Neural cell (in vitro differentiated cells): ENCODE results near the gene CTDP1. TPM values are rescaled to one million over a fixed set of nuclear protein-coding genes. Genes with fewer than 3 reads are reported as not detected.

Experiments used
- H2AFZ ChIP-seq: fragments of 200-600, 300-800 bp; sonication (generic), shearing (Covaris generic); 2 replicates; pipeline ENCODE4 v1.6.0; 2014; ENCODE audit warnings: low read depth, mild to moderate bottlenecking, antibody characterized with exemption, low read length, moderate library complexity
- H3F3A ChIP-seq: fragments of 200-600 bp; shearing (Covaris generic); 2 replicates; pipeline ENCODE4 v1.6.1; 2016; ENCODE audit warnings: mild to moderate bottlenecking, moderate library complexity, mixed read lengths, antibody characterized with exemption, low read length; ENCODE audit not compliant: insufficient read depth, poor library complexity, severe bottlenecking
- H3K27ac ChIP-seq: fragments of 200-600, 300-800 bp; sonication (generic), shearing (Covaris generic); 2 replicates; pipeline ENCODE4 v1.5.1; 2014; ENCODE audit warnings: mild to moderate bottlenecking, low read length, moderate library complexity
- H3K27me3 ChIP-seq: fragments of 300-800, 200-600 bp; sonication (generic), shearing (Covaris generic); 2 replicates; pipeline ENCODE4 v1.6.0; 2014; ENCODE audit warnings: mild to moderate bottlenecking, low read depth, low read length, moderate library complexity; ENCODE audit not compliant: insufficient read depth
- H3K36me3 ChIP-seq: fragments of 300-800, 200-600 bp; sonication (generic), shearing (Covaris generic); 2 replicates; pipeline ENCODE4 v1.5.1; 2014; ENCODE audit warnings: mild to moderate bottlenecking, antibody characterized with exemption, low read length, moderate library complexity; ENCODE audit not compliant: insufficient read depth
- H3K4me2 ChIP-seq: fragments of 300-800, 200-600 bp; sonication (generic), shearing (Covaris generic); 2 replicates; pipeline ENCODE4 v1.6.0; 2014; ENCODE audit warnings: mild to moderate bottlenecking, low read length
- H3K4me3 ChIP-seq: fragments of 300-800, 200-600 bp; sonication (generic), shearing (Covaris generic); 2 replicates; pipeline ENCODE4 v1.5.1; 2014; ENCODE audit warnings: mild to moderate bottlenecking, low read length, moderate library complexity
- H3K79me2 ChIP-seq: fragments of 200-600 bp; shearing (Covaris generic); replicated peaks from 2 replicates; pipeline ENCODE4 v1.6.0; 2014; ENCODE audit warnings: mild to moderate bottlenecking, low read length, moderate library complexity; ENCODE audit not compliant: insufficient read depth
- H3K9ac ChIP-seq: fragments of 300-800, 200-600 bp; sonication (generic), shearing (Covaris generic); 2 replicates; pipeline ENCODE4 v1.6.1; 2016; ENCODE audit warnings: mild to moderate bottlenecking, low read length, mixed read lengths
- H3K9me2 ChIP-seq: fragments of 200-600 bp; shearing (Covaris generic); 2 replicates; pipeline ENCODE4 v1.6.1; 2016; ENCODE audit warnings: mild to moderate bottlenecking, low read length, mixed read lengths; ENCODE audit not compliant: insufficient read depth
- H3K9me3 ChIP-seq: fragments of 200-600, 300-800 bp; sonication (generic), shearing (Covaris generic); 2 replicates; pipeline ENCODE4 v1.6.1; 2016; ENCODE audit warnings: mild to moderate bottlenecking, mixed run types, low read length, moderate library complexity, mixed read lengths
- H4K20me1 ChIP-seq: fragments of 200-600 bp; shearing (Covaris generic); 2 replicates; pipeline ENCODE4 v1.6.1; 2016; ENCODE audit warnings: mild to moderate bottlenecking, mixed run types; ENCODE audit not compliant: insufficient read depth
- EP300 ChIP-seq: fragments of 450-650 bp; conservative IDR thresholded peaks from 2 replicates; pipeline ENCODE4 v1.6.1; 2014; ENCODE audit warnings: antibody characterized with exemption, mild to moderate bottlenecking, moderate library complexity; ENCODE audit not compliant: poor library complexity, severe bottlenecking
- EZH2 ChIP-seq: fragments of 200-600, 300-800 bp; shearing (Covaris generic), sonication (generic); IDR thresholded peaks from 2 replicates; pipeline ENCODE4 v1.6.1; 2014; ENCODE audit warnings: antibody characterized with exemption, low read length, borderline replicate concordance, mild to moderate bottlenecking; ENCODE audit not compliant: insufficient read depth, poor library complexity, severe bottlenecking
- MXI1 ChIP-seq: fragments of 450-650 bp; conservative IDR thresholded peaks from 2 replicates; pipeline ENCODE4 v1.6.1; 2014; ENCODE audit warnings: antibody characterized with exemption, mild to moderate bottlenecking; ENCODE audit not compliant: poor library complexity, severe bottlenecking
- POLR2AphosphoS5 ChIP-seq: IDR thresholded peaks from 2 replicates; pipeline ENCODE4 v1.6.1; 2012
- RAD21 ChIP-seq: fragments of 450-650 bp; conservative IDR thresholded peaks from 2 replicates; pipeline ENCODE4 v1.6.1; 2014; ENCODE audit warnings: antibody characterized with exemption, mild to moderate bottlenecking, moderate library complexity
- REST ChIP-seq: IDR thresholded peaks from 2 replicates; pipeline ENCODE4 v1.6.1; 2012; ENCODE audit warnings: borderline replicate concordance
- SMC3 ChIP-seq: fragments of 450-650 bp; conservative IDR thresholded peaks from 2 replicates; pipeline ENCODE4 v1.6.1; 2014; ENCODE audit warnings: antibody characterized with exemption, mild to moderate bottlenecking, moderate library complexity; ENCODE audit not compliant: poor library complexity
- TAF1 ChIP-seq: IDR thresholded peaks from 2 replicates; pipeline ENCODE4 v1.6.1; 2012; ENCODE audit warnings: low read depth
- polyA plus RNA-seq: library from polyadenylated mRNA; depleted of rRNA; stranded (reverse); fragments of >200 nt; gene quantifications from 2 replicates; pipeline ENCODE4 v1.2.3, GENCODE V29; 2014
- TF ChIP-seq, protein P1 (sequence below): fragments of 450-650 bp; IDR thresholded peaks from 2 replicates; pipeline ENCODE4 v1.5.1; 2014; ENCODE audit warnings: antibody characterized with exemption, mild to moderate bottlenecking, moderate library complexity; ENCODE audit not compliant: poor library complexity, severe bottlenecking

The CTDP1 gene
- polyA plus RNA-seq, 1 donor from 2014 or later, result 22.3 TPM

GRCh38 chr18:79718126-79718525 is 38.5 kb downstream of the CTDP1 start:
- Histone ChIP-seq H3K4me2 (no peak overlapping the region), H3K9ac (no peak overlapping the region), H3K79me2 (no peaks in the 10 kb centered on the region), H2AFZ (no peak overlapping the region), H4K20me1 (no peaks in the 10 kb centered on the region), H3K36me3 (no peaks in the 10 kb centered on the region), H3K9me2 (no peaks in the 10 kb centered on the region), H3K4me3 (no peak overlapping the region), H3K9me3 (no peaks in the 10 kb centered on the region), H3K27me3 (no peaks in the 10 kb centered on the region), H3K27ac (no peak overlapping the region), H3F3A (no peaks in the 10 kb centered on the region)
- no peak for TF ChIP-seq SMC3
- TF ChIP-seq POLR2AphosphoS5, result no peak
- TF ChIP-seq, protein P1, sequence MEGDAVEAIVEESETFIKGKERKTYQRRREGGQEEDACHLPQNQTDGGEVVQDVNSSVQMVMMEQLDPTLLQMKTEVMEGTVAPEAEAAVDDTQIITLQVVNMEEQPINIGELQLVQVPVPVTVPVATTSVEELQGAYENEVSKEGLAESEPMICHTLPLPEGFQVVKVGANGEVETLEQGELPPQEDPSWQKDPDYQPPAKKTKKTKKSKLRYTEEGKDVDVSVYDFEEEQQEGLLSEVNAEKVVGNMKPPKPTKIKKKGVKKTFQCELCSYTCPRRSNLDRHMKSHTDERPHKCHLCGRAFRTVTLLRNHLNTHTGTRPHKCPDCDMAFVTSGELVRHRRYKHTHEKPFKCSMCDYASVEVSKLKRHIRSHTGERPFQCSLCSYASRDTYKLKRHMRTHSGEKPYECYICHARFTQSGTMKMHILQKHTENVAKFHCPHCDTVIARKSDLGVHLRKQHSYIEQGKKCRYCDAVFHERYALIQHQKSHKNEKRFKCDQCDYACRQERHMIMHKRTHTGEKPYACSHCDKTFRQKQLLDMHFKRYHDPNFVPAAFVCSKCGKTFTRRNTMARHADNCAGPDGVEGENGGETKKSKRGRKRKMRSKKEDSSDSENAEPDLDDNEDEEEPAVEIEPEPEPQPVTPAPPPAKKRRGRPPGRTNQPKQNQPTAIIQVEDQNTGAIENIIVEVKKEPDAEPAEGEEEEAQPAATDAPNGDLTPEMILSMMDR, result no peak
- no peak for TF ChIP-seq REST
- no peak for TF ChIP-seq EP300
- TF ChIP-seq EZH2, result no peak
- TF ChIP-seq MXI1, result no peak
- TF ChIP-seq TAF1, result no peak

GRCh38 chr18:79718878-79719477 is 39.4 kb downstream of the CTDP1 start:
- no peak overlapping the region for H3K4me2 ChIP-seq
- no peaks in the 10 kb centered on the region for H3K36me3 ChIP-seq
- H3K4me3 ChIP-seq, result no peak overlapping the region
- no peaks in the 10 kb centered on the region for H3K27me3 ChIP-seq
- H3K9me3 ChIP-seq, result no peaks in the 10 kb centered on the region
- H3K27ac ChIP-seq, result no peak overlapping the region
- H3K9me2 ChIP-seq, result no peaks in the 10 kb centered on the region
- no peaks in the 10 kb centered on the region for H3F3A ChIP-seq
- no peak overlapping the region for H3K9ac ChIP-seq
- H2AFZ ChIP-seq, result no peak overlapping the region
- TF ChIP-seq RAD21 (no peak), POLR2AphosphoS5 (no peak), MXI1 (no peak), EP300 (no peak), TAF1 (no peak), EZH2 (no peak), SMC3 (no peak)
- TF ChIP-seq, protein P1, result no peak
- no peaks in the 10 kb centered on the region for H3K79me2 ChIP-seq
- H4K20me1 ChIP-seq, result no peaks in the 10 kb centered on the region
